Suprapubic skin (tissue), 4 donors: Measurements from ENCODE around the gene COQ6. TPM values are rescaled to one million over a fixed set of nuclear protein-coding genes. Genes with fewer than 3 reads are reported as not detected.
"Not testable (repeated sequence)": the region's sequence is repeated elsewhere in the genome, so short reads cannot be mapped to it uniquely, and the experiment has no call there.

Experiments used
- DNase-seq, 2 donors: peaks; one replicate each; pipeline ENCODE4 v3.0.0-alpha.2; 2019; ENCODE audit warnings: low spot score in 2 of 2
- H3K27ac ChIP-seq: fragments of 200-600 bp; sonication (generic); one replicate; pipeline ENCODE4 v1.5.1; 2019
- H3K27me3 ChIP-seq: fragments of 200-600 bp; sonication (generic); one replicate; pipeline ENCODE4 v1.5.1; 2019
- H3K36me3 ChIP-seq: fragments of 200-600 bp; sonication (generic); one replicate; pipeline ENCODE4 v1.5.1; 2019
- H3K4me1 ChIP-seq: fragments of 200-600 bp; sonication (generic); one replicate; pipeline ENCODE4 v1.5.1; 2019
- H3K4me3 ChIP-seq: fragments of 200-600 bp; sonication (generic); one replicate; pipeline ENCODE4 v1.5.1; 2019; ENCODE audit warnings: mild to moderate bottlenecking
- H3K9me3 ChIP-seq: fragments of 200-600 bp; sonication (generic); one replicate; pipeline ENCODE4 v1.5.1; 2019
- EP300 ChIP-seq: sonication (generic); formaldehyde crosslinking; IDR thresholded peaks from one replicate; pipeline ENCODE4 v1.6.1; 2017; ENCODE audit warnings: antibody characterized with exemption
- POLR2A ChIP-seq, 2 donors: fragments of 450-650 bp; IDR thresholded peaks; one replicate each; pipeline ENCODE4 v1.6.1; 2017; ENCODE audit warnings: antibody characterized with exemption in 2 of 2, mild to moderate bottlenecking in 2 of 2, moderate library complexity in 2 of 2
- POLR2AphosphoS5 ChIP-seq, 3 donors: sonication (generic); formaldehyde crosslinking; IDR thresholded peaks; one replicate each; pipeline ENCODE4 v1.6.1; 2017; ENCODE audit warnings: antibody characterized with exemption in 3 of 3
- WGBS: methylation state at CpG from one replicate; pipeline ENCODE4 v1.1.5; 2018; 5-methylcytosine and 5-hydroxymethylcytosine counted together
- total RNA-seq, 4 donors: library from RNA; depleted of rRNA; stranded (reverse); fragments of >200 nt; gene quantifications; one replicate each; pipeline ENCODE4 v1.1.0, GENCODE V29; 2016
- TF ChIP-seq, protein P1 (sequence below), 2 donors: fragments of 200-600 bp in 1 of 2; fragments of 450-650 bp in 1 of 2; sonication (generic) in 1 of 2; IDR thresholded peaks; one replicate each; pipeline ENCODE4 v1.5.1; 2016 to 2019; ENCODE audit warnings: antibody characterized with exemption in 2 of 2, mild to moderate bottlenecking in 1 of 2, moderate library complexity in 1 of 2

COQ6 gene
- total RNA-seq, 4 donors from 2014 or later: 25.4 to 54.0 (median 42.3) TPM

- Histone ChIP-seq H3K4me3 (no peak overlapping the region), H3K9me3 (no peaks in the 10 kb centered on the region), H3K36me3 (peaks cover 8% of the 10 kb centered on the region), H3K4me1 (no peaks in the 10 kb centered on the region), H3K27me3 (no peaks in the 10 kb centered on the region), H3K27ac (no peak overlapping the region)
- no peak for TF ChIP-seq EP300
- TF ChIP-seq, protein P1, sequence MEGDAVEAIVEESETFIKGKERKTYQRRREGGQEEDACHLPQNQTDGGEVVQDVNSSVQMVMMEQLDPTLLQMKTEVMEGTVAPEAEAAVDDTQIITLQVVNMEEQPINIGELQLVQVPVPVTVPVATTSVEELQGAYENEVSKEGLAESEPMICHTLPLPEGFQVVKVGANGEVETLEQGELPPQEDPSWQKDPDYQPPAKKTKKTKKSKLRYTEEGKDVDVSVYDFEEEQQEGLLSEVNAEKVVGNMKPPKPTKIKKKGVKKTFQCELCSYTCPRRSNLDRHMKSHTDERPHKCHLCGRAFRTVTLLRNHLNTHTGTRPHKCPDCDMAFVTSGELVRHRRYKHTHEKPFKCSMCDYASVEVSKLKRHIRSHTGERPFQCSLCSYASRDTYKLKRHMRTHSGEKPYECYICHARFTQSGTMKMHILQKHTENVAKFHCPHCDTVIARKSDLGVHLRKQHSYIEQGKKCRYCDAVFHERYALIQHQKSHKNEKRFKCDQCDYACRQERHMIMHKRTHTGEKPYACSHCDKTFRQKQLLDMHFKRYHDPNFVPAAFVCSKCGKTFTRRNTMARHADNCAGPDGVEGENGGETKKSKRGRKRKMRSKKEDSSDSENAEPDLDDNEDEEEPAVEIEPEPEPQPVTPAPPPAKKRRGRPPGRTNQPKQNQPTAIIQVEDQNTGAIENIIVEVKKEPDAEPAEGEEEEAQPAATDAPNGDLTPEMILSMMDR (IDR thresholded peaks at IDR 0.05): no peak
- no peak for TF ChIP-seq POLR2AphosphoS5 (IDR thresholded peaks at IDR 0.05)
- TF ChIP-seq POLR2A (IDR thresholded peaks at IDR 0.05): no peak
- DNase-seq: no peak
- WGBS: 75% methylated on average over 2 of the region's 2 CpGs
Observed at GRCh38 chr14:73996731-73997107, 46.6 kb downstream of the COQ6 start.

DNA sequence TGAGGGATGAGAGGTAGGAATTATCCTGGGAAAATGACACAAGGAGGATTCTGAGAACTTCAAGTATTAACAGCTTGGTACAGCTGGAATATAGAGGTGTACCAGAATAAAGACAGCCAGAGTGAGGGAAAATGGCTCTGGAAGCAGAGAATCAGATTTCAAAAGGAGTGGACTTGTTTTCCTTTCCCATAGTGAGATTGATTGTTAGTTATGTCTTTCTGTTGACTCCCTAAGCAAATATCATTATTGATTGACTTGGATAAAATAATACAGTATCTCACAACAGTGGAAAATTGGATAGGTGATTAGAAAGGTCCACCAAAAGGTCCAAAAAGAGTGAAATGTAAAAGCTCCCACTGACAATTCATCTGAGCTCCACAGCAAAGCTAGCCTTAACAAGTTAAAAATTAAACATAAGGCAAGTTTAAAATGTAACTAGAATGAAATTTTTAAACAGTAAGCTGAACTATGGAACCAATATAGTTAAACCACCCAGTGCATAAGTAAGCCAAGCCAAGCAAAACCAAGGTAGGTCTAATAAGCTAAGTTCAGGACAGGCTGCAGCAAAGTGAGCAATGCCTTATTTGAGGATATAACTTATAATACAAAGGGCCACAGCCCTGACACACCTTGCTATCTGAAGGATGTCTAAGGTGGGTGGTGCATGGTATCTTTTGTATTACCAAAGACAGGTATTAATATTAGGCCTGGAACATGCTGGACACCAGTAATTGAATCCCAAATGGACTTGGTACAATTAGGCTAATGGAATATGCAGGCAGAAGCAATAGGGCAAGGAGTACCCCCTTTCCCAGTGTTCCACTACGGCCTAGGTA lies 47.2 kb downstream of the COQ6 start:
- Histone ChIP-seq H3K27ac (no peak overlapping the region), H3K9me3 (no peaks in the 10 kb centered on the region), H3K4me1 (no peaks in the 10 kb centered on the region), H3K27me3 (no peaks in the 10 kb centered on the region), H3K4me3 (no peak overlapping the region), H3K36me3 (peaks cover 8% of the 10 kb centered on the region)
- DNase-seq: no peak
- WGBS: 91% methylated on average over 1 of the region's 1 CpG
- TF ChIP-seq, protein P1 (IDR thresholded peaks at IDR 0.05): no peak
- no peak for TF ChIP-seq POLR2A (IDR thresholded peaks at IDR 0.05)
- no peak for TF ChIP-seq POLR2AphosphoS5 (IDR thresholded peaks at IDR 0.05)

- 88% methylated on average over 7 of the region's 7 CpGs for WGBS
- no peaks in the 10 kb centered on the region for H3K9me3 ChIP-seq
- no peak for DNase-seq
- no peak for TF ChIP-seq EP300
- TF ChIP-seq POLR2AphosphoS5 (IDR thresholded peaks at IDR 0.05): no peak
- H3K4me3 ChIP-seq: no peak overlapping the region
- H3K4me1 ChIP-seq: no peaks in the 10 kb centered on the region
- no peaks in the 10 kb centered on the region for H3K27me3 ChIP-seq
- no peak overlapping the region for H3K27ac ChIP-seq
- peaks cover 8% of the 10 kb centered on the region for H3K36me3 ChIP-seq
Observed at GRCh38 chr14:73997944-73998447, 47.9 kb downstream of the COQ6 start.

GRCh38 chr14:73998726-73999125 lies 48.6 kb downstream of the COQ6 start:
- peaks cover 6% of the 10 kb centered on the region for H3K36me3 ChIP-seq
- no peak for DNase-seq
- TF ChIP-seq EP300: no peak
- no peak for TF ChIP-seq POLR2A (IDR thresholded peaks at IDR 0.05)
- TF ChIP-seq POLR2AphosphoS5 (IDR thresholded peaks at IDR 0.05): no peak
- no peaks in the 10 kb centered on the region for H3K9me3 ChIP-seq
- WGBS: 83% methylated on average over 2 of the region's 2 CpGs
- no peaks in the 10 kb centered on the region for H3K4me1 ChIP-seq
- H3K27me3 ChIP-seq: no peaks in the 10 kb centered on the region
- H3K4me3 ChIP-seq: no peak overlapping the region
- H3K27ac ChIP-seq: no peak overlapping the region

- H3K4me3 ChIP-seq, DNase-seq, H3K27ac ChIP-seq, H3K9me3 ChIP-seq, H3K4me1 ChIP-seq, H3K27me3 ChIP-seq: not testable (repeated sequence)
- peaks cover 42% of the 10 kb centered on the region for H3K36me3 ChIP-seq
- WGBS: 96% methylated on average over 3 of the region's 3 CpGs
Observed at GRCh38 chr14:74005664-74006063, 55.6 kb downstream of the COQ6 start.

- WGBS: 80% methylated on average over 2 of the region's 2 CpGs
- Histone ChIP-seq H3K4me1 (no peaks in the 10 kb centered on the region), H3K4me3 (no peak overlapping the region), H3K9me3 (no peaks in the 10 kb centered on the region), H3K27ac (no peak overlapping the region), H3K36me3 (peaks cover 59% of the 10 kb centered on the region), H3K27me3 (no peaks in the 10 kb centered on the region)
- TF ChIP-seq, protein P1 (IDR thresholded peaks at IDR 0.05): no peak
- TF ChIP-seq POLR2AphosphoS5 (IDR thresholded peaks at IDR 0.05) (no peak), EP300 (no peak), POLR2A (IDR thresholded peaks at IDR 0.05) (no peak)
- DNase-seq: no peak
Observed at GRCh38 chr14:74008843-74009499, 58.9 kb downstream of the COQ6 start.

Other genes with a start within 250 kb of the COQ6 start
- gene PNMA1, start 235.9 kb upstream of the COQ6 start, total RNA-seq: 1 to 10 TPM; 5.2 to 9.8 (median 6.4) TPM
- gene PTGR2, start 98.5 kb upstream of the COQ6 start, total RNA-seq: 10 to 100 TPM in 2 of 4 donors, 1 to 10 TPM in 2; 6.3 to 25.1 (median 10.3) TPM
- gene ZNF410, start 63.4 kb upstream of the COQ6 start, total RNA-seq: 10 to 100 TPM; 51.9 to 71.2 (median 60.4) TPM
- 1 to 10 TPM; 2.1 to 4.7 (median 3.5) TPM for gene FAM161B, start 208 bp upstream of the COQ6 start, total RNA-seq
- 10 to 100 TPM in 3 of 4 donors, 1 to 10 TPM in 1; 9.2 to 18.4 (median 11.6) TPM for gene ENTPD5, start 69.0 kb downstream of the COQ6 start, total RNA-seq
- 1 to 10 TPM; 2.4 to 5.3 (median 3.9) TPM for gene BBOF1, start 69.0 kb downstream of the COQ6 start, total RNA-seq
- 10 to 100 TPM; 14.7 to 25.7 (median 22.0) TPM for gene ALDH6A1, start 134.2 kb downstream of the COQ6 start, total RNA-seq
- 1 to 10 TPM; 3.9 to 7.4 (median 5.2) TPM for gene LIN52, start 134.7 kb downstream of the COQ6 start, total RNA-seq